ENCODE measurements around the gene MBP.

The MBP gene

GRCh38 chr18:77052297-77052982, 80.1 kb downstream of the MBP start:
- no peak for DNase-seq (ENCODE audit: low read depth in 2 of 2, low spot score in 1 of 2)

GRCh38 chr18:77051581-77052296, 80.8 kb downstream of the MBP start:
- DNase-seq (ENCODE audit: low read depth in 2 of 2, low spot score in 1 of 2): no peak

GRCh38 chr18:77049938-77050337, 82.6 kb downstream of the MBP start:
- DNase-seq (ENCODE audit: low read depth in 2 of 2, low spot score in 1 of 2): no peak

DNA sequence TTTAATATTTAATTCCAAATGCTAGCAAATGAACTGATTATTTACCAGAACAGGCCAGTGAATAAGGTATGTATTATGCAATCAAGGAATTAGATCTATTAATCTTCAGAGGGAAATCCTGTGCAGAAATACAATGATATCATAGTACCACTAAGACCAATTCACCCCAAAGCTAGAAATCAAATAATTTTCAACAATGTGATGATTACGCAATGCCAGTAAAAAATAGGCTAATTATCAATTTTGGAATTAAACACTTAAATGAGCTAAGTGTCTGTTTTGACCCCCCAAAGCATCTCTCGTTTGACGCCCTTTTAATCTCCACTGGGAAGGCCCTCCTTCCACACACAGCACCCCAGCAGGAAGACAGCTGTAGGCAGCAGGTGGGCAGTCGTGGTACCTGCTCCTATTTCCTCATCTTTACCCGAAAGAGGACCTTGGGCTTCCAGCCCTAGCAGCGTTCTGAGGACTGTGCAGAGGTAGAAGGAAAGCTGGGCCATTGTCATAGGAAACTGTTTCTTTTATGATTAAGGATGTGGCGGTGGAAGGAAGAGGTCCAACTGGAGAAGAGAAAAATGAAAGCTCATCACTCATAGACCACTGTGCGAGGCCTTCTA, 84.7 kb downstream of the MBP start:
- no peak for DNase-seq (ENCODE audit: low read depth in 2 of 2, low spot score in 1 of 2)

GRCh38 chr18:77046994-77047393, 85.6 kb downstream of the MBP start:
- DNase-seq (ENCODE audit: low read depth in 2 of 2, low spot score in 1 of 2): no peak

- no peak for DNase-seq (ENCODE audit: low read depth in 2 of 2, low spot score in 1 of 2)
These were observed 86.2 kb downstream of the MBP start for GRCh38 chr18:77046409-77046808.

- DNase-seq (ENCODE audit: low read depth in 2 of 2, low spot score in 1 of 2): no peak
These were observed 86.9 kb downstream of the MBP start for GRCh38 chr18:77045677-77046076.

DNA sequence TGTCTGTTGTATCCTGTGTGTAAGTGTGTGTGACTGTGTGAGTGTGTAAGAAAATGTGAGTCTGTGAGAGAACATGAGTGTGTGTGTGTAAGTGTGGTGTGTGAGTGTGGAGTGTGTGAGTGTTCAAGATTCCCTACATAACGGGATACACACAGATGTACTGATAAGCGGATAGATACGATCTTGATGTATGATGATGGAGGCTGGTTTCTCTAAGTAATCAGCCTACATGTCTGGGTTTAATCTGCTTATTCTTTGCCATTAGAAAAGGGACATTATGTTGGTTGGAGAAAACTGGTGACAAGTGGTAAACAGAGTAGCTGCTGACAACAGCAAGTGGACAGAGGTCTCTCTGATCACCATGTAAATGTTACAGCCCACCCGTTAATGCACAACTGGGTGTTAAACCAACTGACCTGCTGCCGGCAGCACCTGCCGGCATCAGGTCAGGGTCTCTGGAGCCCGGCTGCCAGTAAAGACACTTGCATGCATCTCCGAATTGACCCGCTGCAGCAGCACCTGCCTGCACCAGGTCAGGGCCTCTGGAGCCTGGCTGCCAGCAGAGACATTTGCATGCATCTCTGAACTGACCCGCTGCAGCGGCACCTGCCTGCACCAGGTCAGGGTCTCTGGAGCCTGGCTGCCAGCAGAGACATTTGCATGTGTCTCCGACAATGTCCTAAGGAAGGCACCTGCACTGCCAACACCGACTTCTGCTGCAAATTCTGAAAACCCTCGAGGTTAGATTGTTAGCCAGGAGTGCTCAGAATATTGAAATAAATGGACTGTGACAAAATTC, 87.5 kb downstream of the MBP start:
- no peak for DNase-seq (ENCODE audit: low read depth in 2 of 2, low spot score in 1 of 2)

GRCh38 chr18:77043541-77044280, 88.9 kb downstream of the MBP start:
- no peak for DNase-seq (ENCODE audit: low read depth in 2 of 2, low spot score in 1 of 2)

DNA sequence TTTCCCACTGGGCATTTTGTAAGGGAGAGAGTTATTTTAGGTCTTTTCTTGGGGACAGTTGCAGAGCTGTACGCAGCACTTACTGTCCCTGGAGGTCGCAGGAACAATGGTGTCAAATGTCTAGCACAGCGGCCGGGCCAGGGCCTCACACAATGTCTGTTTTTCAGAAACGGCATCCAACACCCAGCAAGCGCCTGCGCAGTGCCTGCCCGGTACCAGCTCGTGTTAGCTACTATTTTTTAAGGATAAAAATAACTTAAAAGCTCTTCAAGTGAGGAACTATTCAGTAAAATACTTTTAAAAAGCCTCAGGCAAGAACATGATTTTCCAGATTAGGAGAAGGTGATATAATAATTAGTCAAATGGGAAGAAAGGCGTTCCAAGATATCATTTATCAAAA, 90.0 kb downstream of the MBP start:
- no peak for DNase-seq (ENCODE audit: low read depth in 2 of 2, low spot score in 1 of 2)

GRCh38 chr18:77039196-77040130, 93.1 kb downstream of the MBP start:
- no peak for DNase-seq (ENCODE audit: low read depth in 2 of 2, low spot score in 1 of 2)

- no peak for DNase-seq (ENCODE audit: low read depth in 2 of 2, low spot score in 1 of 2)
These were observed 94.3 kb downstream of the MBP start for GRCh38 chr18:77038182-77038858.

DNA sequence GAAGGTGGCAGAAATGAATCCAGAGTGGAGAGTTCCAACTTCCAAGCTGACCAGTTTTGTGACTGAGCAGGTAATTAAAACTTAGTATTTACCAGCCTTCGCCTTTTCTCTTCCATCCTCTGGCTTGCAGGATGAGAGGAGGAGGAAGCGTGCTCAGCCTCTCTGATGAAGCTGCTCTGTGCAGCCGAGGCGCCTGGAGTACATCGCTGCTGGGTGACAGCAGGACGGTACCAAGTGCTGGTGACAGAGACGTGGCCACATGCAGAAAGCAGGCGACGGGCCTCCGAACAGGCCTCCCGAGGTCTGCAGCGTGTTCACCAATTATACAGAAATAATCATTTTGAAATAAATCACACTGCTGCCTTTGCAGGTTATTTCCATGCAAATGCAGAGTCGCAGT, 95.0 kb downstream of the MBP start:
- no peak for DNase-seq (ENCODE audit: low read depth in 2 of 2, low spot score in 1 of 2)

DNA sequence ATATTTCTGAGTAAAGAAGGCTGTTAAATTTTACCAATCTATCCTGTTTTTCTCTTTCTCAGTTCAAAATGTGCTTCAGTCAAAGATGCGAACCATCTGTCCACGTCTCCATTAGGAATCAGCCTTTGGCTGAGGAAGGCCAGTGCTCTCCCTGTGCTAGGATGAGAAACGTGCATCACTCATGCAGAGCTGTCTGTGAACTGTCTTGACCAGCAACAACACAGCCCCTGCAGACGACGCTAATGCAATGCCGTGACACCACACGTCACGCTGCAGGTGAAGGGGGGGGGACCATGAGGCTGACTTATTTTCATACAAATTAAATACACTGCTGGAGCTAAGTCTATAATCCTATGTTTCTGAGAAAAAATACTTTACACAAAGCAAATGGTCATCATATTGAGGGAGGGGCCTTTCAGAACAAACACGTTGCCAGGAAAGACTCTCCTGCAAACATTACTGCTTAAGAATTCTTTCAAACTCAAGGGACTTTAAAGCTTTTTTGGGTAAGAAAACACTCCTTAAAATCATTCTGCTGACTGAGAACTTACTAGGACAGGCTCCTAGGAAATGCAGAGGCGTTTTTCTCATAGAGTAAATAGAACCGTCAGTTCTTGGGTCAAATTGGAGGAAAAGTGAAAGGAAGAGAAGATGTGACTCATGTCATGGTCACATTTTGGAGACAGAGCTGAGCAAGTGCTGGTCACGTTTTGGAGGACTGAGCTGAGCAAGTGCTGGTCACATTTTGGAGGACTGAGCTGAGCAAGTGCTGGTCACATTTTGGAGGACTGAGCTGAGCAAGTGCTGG, 97.0 kb downstream of the MBP start:
- DNase-seq (ENCODE audit: low read depth in 2 of 2, low spot score in 1 of 2): no peak

GRCh38 chr18:77033575-77033974, 99.0 kb downstream of the MBP start:
- no peak for DNase-seq (ENCODE audit: low read depth in 2 of 2, low spot score in 1 of 2)

DNA sequence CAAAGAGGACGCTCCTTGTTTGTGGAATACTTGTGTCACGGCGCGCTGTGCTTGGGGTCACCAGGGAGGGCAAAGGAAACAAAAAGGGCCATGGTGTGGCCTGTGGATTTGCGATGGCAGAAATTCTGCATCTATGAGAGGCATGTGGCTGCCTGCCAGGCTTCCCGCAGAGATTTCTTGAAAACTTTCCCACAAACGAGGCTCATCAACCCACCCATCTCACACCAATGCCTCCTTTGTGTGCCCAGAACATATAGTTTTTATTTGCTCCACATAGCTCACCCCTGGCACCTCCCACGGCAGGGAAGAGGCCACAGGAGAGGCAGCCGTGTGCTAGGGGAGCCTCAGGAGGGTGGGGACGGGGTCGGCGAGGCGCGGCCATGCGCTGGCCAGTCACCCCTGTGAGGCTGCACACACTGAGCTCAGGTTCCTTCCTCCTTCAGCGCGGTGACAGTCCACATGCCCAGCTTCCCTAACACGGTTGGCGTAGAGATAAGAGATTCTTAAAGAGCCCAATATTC, 100.3 kb downstream of the MBP start:
- no peak for DNase-seq (ENCODE audit: low read depth in 2 of 2, low spot score in 1 of 2)

- DNase-seq (ENCODE audit: low read depth in 2 of 2, low spot score in 1 of 2): no peak
These were observed 100.9 kb downstream of the MBP start for GRCh38 chr18:77031662-77032061.

- DNase-seq (ENCODE audit: low read depth in 2 of 2, low spot score in 1 of 2): no peak
These were observed 102.4 kb downstream of the MBP start for GRCh38 chr18:77030201-77030600.

All from stimulated activated CD8-positive, alpha-beta memory T cell treated with anti-CD3 and anti-CD28 coated beads, Interleukin-4, amount 100 ng/mL, for 4 hours (primary cell).